Measurements from ENCODE around the gene MIA.
"Not testable (repeated sequence)": the region's sequence is repeated elsewhere in the genome, so short reads cannot be mapped to it uniquely, and the experiment has no call there.

The MIA gene

GRCh38 chr19:40818480-40819399, 43.4 kb downstream of the MIA start:
- peak in 1 of 3 experiments; percentile 52 for DNase-seq (ENCODE audit: low read depth in 2 of 3, low spot score in 2 of 3)

- DNase-seq (ENCODE audit: low read depth in 2 of 3, low spot score in 2 of 3) = not testable (repeated sequence)
These were observed 44.3 kb downstream of the MIA start for GRCh38 chr19:40819479-40820234.

- no peak for DNase-seq (ENCODE audit: low read depth in 2 of 3, low spot score in 2 of 3)
These were observed 46.8 kb downstream of the MIA start for GRCh38 chr19:40822161-40822560.

- DNase-seq (ENCODE audit: low read depth in 2 of 3, low spot score in 2 of 3) = not testable (repeated sequence)
These were observed 47.6 kb downstream of the MIA start for GRCh38 chr19:40822704-40823553.

- DNase-seq (ENCODE audit: low read depth in 2 of 3, low spot score in 2 of 3) = not testable (repeated sequence)
These were observed 49.6 kb downstream of the MIA start for GRCh38 chr19:40824916-40825315.

- not testable (repeated sequence) for DNase-seq (ENCODE audit: low read depth in 2 of 3, low spot score in 2 of 3)
These were observed 50.3 kb downstream of the MIA start for GRCh38 chr19:40825460-40826095.

GRCh38 chr19:40826312-40826698, 51.0 kb downstream of the MIA start:
- DNase-seq (ENCODE audit: low read depth in 2 of 3, low spot score in 2 of 3) = not testable (repeated sequence)

GRCh38 chr19:40826699-40827385, 51.5 kb downstream of the MIA start:
- not testable (repeated sequence) for DNase-seq (ENCODE audit: low read depth in 2 of 3, low spot score in 2 of 3)

All from activated CD8-positive, alpha-beta memory T cell treated with anti-CD3 and anti-CD28 coated beads for 48 hours (primary cell).